HG03196 (cell line): ENCODE data around the gene ACE.
"Not testable (repeated sequence)": the region's sequence is repeated elsewhere in the genome, so short reads cannot be mapped to it uniquely, and the experiment has no call there.

Source experiments
- ATAC-seq: cut with Tn5 transposase; IDR thresholded peaks from one replicate; pipeline ENCODE4 v1.9.1; 2021; ENCODE audit not compliant: unreplicated experiment

Gene ACE

GRCh38 chr17:63443053-63443452, 33.8 kb upstream of the ACE start:
- no peak for ATAC-seq

DNA sequence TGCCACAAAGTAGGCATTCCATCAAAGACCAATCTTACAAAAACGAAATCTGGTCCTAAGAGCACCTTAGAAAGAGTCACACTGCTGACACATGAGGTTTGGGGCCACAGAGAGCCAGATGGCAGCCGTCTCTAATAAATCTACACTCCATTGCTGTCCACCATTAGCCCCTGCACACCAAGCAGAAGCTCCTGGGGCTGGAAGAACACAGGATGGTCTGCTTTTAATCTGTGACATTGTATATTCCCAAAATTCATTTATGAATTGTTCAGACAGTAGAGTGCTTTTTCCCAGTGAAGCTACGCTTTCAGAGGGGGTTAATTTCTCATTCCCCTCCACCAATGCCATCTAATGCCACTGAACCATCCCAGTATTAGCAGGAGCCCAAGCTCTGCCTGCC, 32.4 kb upstream of the ACE start:
- no peak for ATAC-seq

GRCh38 chr17:63445065-63445464, 31.8 kb upstream of the ACE start:
- ATAC-seq: no peak

GRCh38 chr17:63445571-63445953, 31.3 kb upstream of the ACE start:
- no peak for ATAC-seq

DNA sequence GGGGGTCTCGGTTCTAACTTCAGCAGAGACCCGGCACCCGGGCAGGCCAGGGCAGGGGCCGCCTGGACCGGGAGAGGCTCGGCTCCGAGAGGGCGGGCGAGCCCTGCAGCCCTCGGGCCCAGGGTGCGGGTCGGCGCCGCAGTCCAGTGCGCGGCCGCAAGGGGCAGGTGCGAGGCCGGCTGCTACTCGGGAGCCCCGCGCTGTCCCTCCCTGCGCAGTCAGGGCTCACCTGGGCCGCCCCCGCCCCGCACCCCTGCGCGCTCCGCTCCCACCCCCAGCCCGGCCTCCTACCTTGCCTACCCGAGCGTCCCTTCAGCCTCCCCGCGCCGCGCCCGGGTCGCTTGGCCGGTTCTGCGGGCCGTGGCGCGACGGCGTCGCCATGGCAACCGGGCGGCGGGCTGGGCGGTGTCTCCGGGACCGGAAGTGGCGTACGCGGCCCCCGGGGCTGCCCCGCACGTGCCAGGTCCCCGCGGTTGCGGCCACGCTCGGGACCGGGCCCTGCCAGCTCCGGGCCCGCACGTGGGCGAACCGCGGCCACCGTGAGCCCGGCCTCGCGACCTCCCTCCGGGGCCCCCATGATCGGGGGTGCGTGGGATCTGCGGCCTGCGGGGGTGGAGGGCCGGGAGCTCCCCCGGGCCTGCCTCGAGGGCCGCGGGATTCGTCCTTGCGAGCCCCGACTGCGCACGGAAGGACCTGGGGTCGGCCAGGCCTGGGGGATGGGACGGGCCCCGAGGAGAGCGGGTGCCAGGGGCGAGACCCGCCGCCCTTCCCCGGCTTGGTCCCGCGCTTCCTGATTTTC, 30.7 kb upstream of the ACE start, which contains the start of gene CYB561:
CYB561 (minus strand) TSS at position 353 of the 799 bp plus-strand sequence. CDS start 8,759 bp downstream, outside the sequence.
- ATAC-seq: peak; percentile 47

- peak; percentile 15 for ATAC-seq
Measured at GRCh38 chr17:63446753-63447470, 29.9 kb upstream of the ACE start.

- ATAC-seq: no peak
Measured at GRCh38 chr17:63447471-63448009, 29.3 kb upstream of the ACE start.

- ATAC-seq: no peak
Measured at GRCh38 chr17:63448655-63449054, 28.2 kb upstream of the ACE start.

DNA sequence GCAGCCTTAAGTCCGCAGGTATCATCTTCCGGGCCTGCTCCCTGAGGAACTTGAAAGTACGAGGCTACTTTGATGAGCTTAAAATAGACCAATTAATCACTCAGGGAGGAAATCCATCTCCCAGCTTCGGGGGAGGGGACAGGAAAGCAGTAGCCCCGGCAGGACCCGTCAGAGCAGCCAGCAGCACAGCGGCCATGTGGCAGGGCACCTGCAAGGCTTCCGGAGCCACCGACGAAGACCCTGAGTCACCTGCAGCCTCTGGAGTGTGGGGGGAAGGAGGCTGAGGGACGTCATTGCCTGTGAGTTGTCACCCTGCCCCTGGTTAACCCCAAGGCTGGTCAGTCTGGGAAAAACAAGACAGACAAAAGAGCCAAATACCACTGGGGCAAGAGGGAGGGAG, 26.3 kb upstream of the ACE start:
- no peak for ATAC-seq

DNA sequence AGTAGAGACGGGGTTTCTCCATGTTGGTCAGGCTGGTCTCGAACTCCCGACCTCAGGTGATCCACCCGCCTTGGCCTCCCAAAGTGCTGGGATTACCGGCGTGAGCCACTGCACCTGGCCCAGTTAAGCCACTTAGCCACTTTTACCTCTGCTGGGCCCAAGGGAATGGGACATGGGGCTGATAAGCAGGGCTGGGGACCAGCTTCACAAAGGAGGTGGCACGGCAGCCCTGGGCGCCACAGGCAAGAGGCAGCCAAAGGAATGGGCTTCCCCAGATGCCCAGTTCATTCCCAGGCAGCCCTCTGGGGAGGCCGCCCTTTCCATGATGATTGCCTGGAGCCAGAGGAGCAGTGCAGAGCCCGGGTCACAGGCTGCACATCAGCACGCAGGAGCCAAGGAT, 25.7 kb upstream of the ACE start:
- ATAC-seq: no peak

GRCh38 chr17:63452046-63452961, 24.6 kb upstream of the ACE start:
- ATAC-seq: no peak

DNA sequence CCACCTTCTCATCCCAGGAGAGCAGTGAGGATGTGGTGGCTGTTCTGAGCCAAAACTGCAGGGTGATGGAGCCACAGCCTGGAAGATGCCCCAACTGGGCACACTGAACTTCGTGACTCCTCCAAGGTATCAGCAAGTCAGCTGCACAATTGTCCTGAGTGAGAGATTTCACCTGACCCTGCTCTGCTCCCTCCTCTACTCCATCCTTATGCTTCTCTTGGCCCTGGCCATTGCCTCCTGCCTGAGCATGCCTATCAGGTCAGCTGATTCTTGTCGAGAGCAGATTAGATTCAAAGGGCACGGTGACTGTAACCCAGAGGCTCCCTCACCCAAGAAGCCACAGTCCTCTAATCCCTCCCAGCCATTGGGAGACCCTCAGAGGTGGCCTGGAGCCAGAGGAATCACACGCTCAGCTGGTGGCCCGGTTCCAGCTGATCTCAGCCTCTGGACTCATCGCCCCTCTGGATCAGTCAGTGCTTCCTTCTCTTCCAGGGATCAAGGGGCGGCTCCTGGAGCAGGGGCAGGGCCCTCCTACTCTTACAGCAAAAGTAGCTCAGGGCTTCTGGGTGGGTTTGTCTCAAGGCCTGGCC, 23.8 kb upstream of the ACE start:
- no peak for ATAC-seq

DNA sequence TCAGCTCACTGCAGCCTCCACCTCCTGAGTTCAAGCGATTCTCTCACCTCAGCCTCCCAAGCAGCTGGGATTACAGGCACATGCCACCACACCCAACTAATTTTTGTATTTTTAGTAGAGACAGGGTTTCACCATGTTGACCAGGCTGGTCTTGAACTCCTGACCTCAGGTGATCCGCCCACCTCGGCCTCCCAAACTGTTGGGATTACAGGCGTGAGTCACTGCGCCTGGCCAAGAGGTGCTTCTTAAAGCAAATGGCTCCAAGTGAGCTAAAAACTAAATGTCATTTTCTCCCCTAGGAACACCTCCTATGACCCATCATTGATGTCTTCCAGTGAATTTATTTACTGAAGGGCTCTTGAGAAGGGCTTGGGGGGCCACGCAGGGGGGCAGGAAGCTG, 22.5 kb upstream of the ACE start:
- not testable (repeated sequence) for ATAC-seq

- ATAC-seq: no peak
Measured at GRCh38 chr17:63454915-63455314, 21.9 kb upstream of the ACE start.

DNA sequence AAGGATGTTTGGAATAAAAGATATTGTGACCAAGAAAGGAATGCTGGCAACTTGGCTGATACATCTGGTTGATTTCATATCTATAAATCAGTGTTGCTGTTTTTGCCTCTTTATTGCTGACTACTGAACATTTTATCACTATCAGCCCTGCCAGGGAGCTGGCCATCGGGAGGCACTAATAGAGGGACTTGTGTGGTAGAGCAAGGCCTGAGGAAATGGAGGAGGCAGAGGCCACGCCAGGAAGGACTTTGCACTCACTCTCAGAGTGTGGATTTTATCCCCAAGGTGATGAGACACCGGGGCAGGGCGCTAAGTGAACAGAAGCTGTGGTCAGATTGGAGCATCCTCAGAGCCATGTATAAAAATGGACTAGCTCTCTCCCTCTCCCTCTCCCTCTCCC, 21.4 kb upstream of the ACE start:
- no peak for ATAC-seq

DNA sequence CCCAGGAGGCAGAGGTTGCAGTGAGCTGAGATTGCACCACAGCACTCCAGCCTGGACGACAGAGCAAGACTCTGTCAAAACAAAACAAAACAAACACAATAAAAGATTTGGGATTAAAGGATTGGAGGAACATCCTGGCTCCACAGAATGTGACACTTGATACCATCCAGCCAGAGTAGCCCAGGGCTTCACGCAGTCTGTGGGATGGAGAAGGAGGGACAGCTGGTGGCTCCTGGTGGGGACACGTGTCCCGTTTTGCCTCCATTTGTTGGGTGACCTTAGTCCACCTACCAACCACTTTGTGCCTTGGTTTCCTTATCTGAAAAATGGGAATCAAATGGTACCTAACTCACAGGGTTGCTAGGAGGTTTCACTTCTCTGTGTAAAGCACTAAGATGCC, 18.4 kb upstream of the ACE start:
- no peak for ATAC-seq

- ATAC-seq: no peak
Measured at GRCh38 chr17:63460018-63460417, 16.8 kb upstream of the ACE start.

DNA sequence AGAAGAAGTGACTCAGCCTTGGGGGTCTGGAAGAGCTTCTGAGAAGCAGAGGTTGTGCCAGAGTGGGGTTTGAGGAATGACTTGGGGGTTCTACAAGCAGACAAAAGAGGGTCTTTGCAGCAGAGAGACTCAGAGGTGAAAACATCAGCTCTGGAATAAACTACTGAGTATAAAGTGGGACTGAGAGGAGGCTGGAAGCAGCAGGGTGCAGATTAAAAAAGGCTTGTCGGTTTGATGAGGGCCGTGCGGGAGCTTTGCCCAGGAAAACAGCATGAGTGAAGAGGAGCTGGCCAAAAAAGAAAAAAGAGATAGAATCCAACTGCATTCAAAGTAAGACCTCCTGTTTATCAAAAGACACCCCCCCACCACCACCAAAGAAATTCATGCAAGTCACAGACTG, 13.1 kb upstream of the ACE start:
- ATAC-seq: no peak

GRCh38 chr17:63464691-63465236, 12.1 kb upstream of the ACE start:
- ATAC-seq: no peak

DNA sequence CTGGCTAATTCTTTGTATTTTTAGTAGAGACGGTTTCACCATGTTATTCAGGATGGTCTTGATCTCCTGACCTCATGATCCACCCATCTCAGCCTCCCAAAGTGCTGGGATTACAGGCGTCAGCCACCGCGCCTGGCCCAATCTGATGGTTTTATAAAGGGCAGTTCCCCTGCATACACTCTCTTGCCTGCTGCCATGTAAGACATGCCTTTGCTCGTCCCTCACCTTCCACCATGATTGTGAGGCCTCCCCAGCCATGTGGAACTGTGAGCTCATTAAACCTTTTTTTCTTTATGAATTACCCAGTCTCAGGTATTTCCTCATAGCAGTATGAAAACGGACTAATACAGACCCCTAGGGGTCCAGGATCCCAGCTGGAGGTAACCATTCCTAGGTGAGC, 8.8 kb upstream of the ACE start:
- not testable (repeated sequence) for ATAC-seq
